HG02763 (cell line): ENCODE data around the gene MTARC1.

ENCODE experiments used
- ATAC-seq: cut with Tn5 transposase; IDR thresholded peaks from one replicate; pipeline ENCODE4 v1.9.1; 2021; ENCODE audit warnings: mild to moderate bottlenecking, moderate library complexity; ENCODE audit not compliant: unreplicated experiment

MTARC1 gene

DNA sequence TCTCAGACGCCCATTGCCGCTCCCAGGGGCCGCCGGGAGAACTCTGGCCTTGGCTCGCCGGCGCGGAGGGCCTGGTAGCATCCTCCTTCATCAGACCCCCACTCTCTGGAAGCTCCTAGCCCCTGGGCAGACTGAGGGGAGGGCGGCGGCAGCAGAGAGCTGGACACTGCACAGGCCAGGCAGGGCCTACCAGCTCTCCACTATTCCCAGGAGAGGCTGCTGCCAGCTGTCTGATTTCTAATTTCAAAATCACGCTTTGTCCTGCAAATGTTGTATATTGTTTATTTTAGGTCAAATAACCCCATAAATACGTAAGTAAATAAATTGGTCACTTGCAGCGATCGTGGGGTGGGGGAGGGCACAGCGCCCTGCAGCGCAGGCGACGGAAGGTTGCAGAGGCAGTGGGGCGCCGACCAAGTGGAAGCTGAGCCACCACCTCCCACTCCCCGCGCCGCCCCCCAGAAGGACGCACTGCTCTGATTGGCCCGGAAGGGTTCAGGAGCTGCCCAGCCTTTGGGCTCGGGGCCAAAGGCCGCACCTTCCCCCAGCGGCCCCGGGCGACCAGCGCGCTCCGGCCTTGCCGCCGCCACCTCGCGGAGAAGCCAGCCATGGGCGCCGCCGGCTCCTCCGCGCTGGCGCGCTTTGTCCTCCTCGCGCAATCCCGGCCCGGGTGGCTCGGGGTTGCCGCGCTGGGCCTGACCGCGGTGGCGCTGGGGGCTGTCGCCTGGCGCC lies at the start of gene MTARC1:
TSS of gene MTARC1 (plus strand) at position 577 of the 732 bp plus-strand sequence. CDS start at position 609, 32 bp downstream.
- ATAC-seq = peak; percentile 67

GRCh38 chr1:220741349-220741748 lies 45.4 kb upstream of the MTARC1 start:
- ATAC-seq = no peak

- no peak for ATAC-seq
These were observed 44.9 kb upstream of the MTARC1 start for GRCh38 chr1:220741825-220742224.

GRCh38 chr1:220742520-220742919 lies 44.2 kb upstream of the MTARC1 start:
- ATAC-seq = no peak

- ATAC-seq = no peak
These were observed 39.9 kb upstream of the MTARC1 start for GRCh38 chr1:220746851-220747250.

- ATAC-seq = no peak
These were observed 39.1 kb upstream of the MTARC1 start for GRCh38 chr1:220747437-220748088.

DNA sequence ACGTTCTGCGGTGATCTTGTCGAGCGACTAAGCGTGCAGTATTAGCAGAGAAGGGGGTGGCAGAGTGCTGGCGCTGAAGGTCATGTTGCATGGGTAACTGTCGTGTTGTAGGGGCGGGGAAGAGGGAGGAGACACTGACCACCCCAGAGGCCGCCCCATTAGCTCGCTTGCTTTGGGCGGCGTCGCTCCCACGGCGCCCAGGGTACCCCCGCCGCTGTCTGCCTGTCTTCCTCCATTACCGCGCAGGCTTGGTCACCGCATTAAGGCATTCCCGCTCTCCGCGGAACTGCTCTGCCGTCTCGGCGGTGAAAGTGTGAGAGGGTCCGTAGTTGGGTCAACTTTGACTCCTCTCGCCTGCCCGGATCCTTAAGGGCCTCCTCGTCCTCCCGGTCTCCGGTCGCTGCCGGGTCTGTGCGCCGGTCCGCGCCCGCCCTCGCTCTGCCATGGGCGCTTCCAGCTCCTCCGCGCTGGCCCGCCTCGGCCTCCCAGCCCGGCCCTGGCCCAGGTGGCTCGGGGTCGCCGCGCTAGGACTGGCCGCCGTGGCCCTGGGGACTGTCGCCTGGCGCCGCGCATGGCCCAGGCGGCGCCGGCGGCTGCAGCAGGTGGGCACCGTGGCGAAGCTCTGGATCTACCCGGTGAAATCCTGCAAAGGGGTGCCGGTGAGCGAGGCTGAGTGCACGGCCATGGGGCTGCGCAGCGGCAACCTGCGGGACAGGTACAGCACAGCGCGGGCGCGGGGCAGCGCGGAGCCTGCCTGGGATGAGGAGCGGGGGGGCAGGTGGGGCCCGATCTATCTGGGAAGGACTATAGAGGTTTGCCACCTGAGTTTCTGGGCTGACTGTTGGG lies 38.4 kb upstream of the MTARC1 start, which contains the start of gene MTARC2:
TSS of gene MTARC2 (plus strand) at position 234 of the 846 bp plus-strand sequence. CDS start at position 444, 210 bp downstream.
- ATAC-seq = peak; percentile 85

DNA sequence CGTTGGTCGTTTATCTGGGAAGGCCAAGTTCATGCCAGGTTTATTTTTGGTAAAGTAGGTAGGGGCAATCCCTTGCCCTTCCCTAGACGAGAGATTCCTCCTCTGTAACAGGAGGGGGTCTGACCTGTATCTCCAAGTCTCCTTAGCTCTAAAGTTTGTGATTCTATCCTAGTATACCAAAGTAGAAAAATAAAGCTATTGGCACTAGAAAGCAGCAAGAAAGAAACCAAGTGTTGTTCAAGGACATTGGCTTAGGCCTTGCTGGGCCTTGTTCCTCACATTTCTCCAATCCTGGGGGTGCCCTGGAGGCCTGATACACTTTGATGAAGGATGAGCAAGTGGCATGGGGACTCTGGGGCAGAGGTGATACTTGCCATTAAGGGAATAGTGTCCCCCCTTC lies 37.8 kb upstream of the MTARC1 start:
- no peak for ATAC-seq

DNA sequence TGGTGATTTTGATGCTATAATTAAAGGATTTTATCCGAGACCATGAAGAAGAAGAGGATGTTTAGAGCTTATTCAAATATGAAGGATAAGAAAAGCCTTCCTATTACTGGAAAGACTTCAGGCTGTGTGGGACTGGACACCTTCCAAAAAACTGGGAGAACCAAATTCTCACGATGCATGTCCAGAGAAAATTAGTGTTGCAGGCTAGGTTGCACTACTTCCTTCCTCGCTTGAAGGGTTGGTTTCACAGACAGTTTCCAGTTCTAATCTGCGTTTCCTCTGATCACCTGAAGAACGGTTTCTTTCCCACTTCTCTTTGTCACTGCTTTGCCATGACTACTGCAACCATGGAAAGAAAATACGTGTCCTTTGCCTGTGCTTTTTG lies 36.6 kb upstream of the MTARC1 start:
- no peak for ATAC-seq

GRCh38 chr1:220751111-220751510 lies 35.6 kb upstream of the MTARC1 start:
- ATAC-seq = no peak

- ATAC-seq = no peak
These were observed 32.3 kb upstream of the MTARC1 start for GRCh38 chr1:220754212-220754917.

- ATAC-seq = no peak
These were observed 31.8 kb upstream of the MTARC1 start for GRCh38 chr1:220754918-220755295.

DNA sequence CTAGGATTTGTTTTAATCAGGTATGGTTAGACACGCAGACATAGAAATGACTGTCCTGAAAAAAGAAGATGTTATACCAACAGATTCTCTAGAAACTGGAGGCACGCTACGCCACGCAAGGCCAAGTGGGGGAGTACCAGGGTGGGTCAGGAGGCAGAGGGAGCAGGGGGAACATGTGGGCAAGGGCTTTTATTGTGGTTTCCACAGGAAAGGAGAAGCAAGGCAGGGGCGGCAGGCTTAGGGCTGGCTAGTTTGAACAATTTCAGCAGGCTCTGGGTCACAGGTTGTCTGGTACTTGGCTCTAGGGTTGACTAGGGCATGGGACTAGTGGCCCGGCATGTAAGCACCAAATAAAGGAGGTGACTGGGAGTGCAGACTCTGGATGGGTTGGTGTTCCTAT lies 31.4 kb upstream of the MTARC1 start:
- no peak for ATAC-seq

DNA sequence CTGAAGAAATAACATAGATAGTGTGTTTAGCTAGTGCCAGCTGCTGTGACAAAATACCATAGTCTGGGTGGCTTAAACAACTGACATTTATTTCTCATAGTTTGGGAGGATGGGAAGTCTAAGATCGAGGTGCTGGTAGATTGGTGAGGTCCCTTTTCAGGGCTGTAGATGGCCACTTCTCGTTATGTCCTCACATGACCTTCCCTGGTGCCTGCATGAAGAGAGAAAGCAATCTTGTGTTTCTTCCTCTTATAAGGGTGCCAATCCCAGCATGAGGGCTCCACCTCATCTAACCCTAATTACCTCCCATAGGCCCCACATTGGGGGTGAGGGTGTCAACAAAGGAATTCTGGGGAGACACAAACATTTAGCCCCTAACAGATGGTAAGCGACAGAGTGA lies 29.3 kb upstream of the MTARC1 start:
- ATAC-seq = no peak

- ATAC-seq = no peak
These were observed 27.6 kb upstream of the MTARC1 start for GRCh38 chr1:220759147-220759546.

DNA sequence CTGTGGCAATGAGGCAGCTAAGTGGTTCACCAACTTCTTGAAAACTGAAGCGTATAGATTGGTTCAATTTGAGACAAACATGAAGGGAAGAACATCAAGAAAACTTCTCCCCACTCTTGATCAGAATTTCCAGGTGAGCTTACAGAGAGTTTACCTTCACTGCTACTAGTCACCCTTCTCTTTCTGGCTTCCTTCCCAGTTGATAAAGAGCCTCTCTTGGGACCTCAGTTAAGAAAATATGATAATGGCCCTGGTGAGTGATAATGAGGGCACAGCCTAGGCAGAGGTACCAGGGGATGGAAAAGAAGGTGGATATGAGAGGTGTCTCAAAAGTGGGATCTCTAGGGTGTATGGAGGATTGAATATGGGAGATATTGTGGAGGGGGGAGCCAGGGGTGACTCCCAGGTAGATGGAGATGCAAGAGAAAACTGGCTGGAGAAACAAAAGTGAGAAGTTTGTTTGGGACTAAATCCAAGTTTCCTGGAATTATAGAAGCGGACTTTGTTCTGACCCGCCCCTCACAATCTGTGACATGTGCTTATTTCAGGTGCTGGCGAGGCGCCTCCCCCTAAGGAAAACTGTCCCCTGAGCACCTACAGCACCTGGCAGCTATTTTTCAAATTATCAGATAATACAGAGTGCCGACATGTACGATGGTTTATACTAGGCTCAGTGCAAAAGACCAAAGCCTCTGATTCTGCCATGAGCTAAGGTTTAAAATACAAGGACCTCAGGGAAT lies 24.9 kb upstream of the MTARC1 start:
- no peak for ATAC-seq

DNA sequence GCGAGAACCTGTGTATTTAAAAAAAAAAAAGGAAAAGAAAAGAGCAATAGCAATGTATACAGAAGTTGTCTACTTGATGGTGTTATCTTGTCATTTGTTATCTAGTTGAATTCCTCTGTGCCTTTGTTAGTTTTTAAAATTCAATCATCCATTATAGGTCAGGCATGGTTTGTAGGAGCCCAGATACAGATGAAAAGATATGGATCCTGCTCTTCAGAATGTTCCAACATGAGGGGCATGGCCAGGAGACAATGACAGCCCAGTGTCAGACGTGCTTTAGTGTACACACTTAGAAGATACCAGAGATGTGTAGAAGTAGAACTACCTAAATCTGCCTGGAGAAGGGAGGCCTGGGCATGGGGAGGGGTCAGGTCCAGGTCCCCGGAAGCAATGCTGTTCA lies 22.0 kb upstream of the MTARC1 start:
- no peak for ATAC-seq

GRCh38 chr1:220767312-220768125 lies 19.2 kb upstream of the MTARC1 start:
- no peak for ATAC-seq

- no peak for ATAC-seq
These were observed 18.5 kb upstream of the MTARC1 start for GRCh38 chr1:220768126-220768601.
